OCI-LY7 (cell line): ENCODE data around the gene DGKQ. TPM values are rescaled to one million over a fixed set of nuclear protein-coding genes. Genes with fewer than 3 reads are reported as not detected.

Experiments
- BruUV-seq: library from RNA; stranded (reverse); fragments of 400-500 nt; replicated peaks from 2 replicates; lab custom pipeline; 2021; lab: Mats Ljungman, UMichigan
- CTCF ChIA-PET: fragments of 300-600 bp; sonication (Branson Sonifier 250); formaldehyde crosslinking; loops from one replicate; lab custom pipeline; 2022; ENCODE audit warnings: antibody characterized with exemption; ENCODE audit not compliant: unreplicated experiment; lab: Charles Lee
- POLR2A ChIA-PET: fragments of 300-600 bp; sonication (Branson Sonifier 250); formaldehyde crosslinking; loops from one replicate; lab custom pipeline; 2022; ENCODE audit warnings: antibody characterized with exemption; lab: Charles Lee
- DNase-seq: peaks from one replicate; pipeline ENCODE4 v3.0.0-alpha.2; 2015; ENCODE audit warnings: low spot score
- H2AFZ ChIP-seq: fragments of 200-600 bp; sonication (generic), shearing (Covaris generic); 2 replicates; pipeline ENCODE4 v1.6.1; 2014; ENCODE audit warnings: mild to moderate bottlenecking, antibody characterized with exemption, low read length, moderate library complexity
- H3K27ac ChIP-seq: fragments of 200-600 bp; sonication (generic); 2 replicates; pipeline ENCODE4 v1.5.1; 2014; ENCODE audit warnings: mixed run types, low read depth, mild to moderate bottlenecking, moderate library complexity, low read length, inconsistent platforms; ENCODE audit not compliant: poor library complexity, severe bottlenecking
- H3K36me3 ChIP-seq: fragments of 200-600 bp; sonication (generic); 2 replicates; pipeline ENCODE4 v1.6.1; 2014; ENCODE audit warnings: mild to moderate bottlenecking, antibody characterized with exemption, low read length, moderate library complexity, mixed read lengths; ENCODE audit not compliant: insufficient read depth
- H3K4me1 ChIP-seq: fragments of 200-600 bp; sonication (generic); 2 replicates; pipeline ENCODE4 v1.5.1; 2014; ENCODE audit warnings: mild to moderate bottlenecking, low read length; ENCODE audit not compliant: insufficient read depth, poor library complexity, severe bottlenecking
- H3K4me2 ChIP-seq: fragments of 200-600 bp; sonication (generic); 2 replicates; pipeline ENCODE4 v1.6.1; 2014; ENCODE audit warnings: mild to moderate bottlenecking, low read length
- H3K4me3 ChIP-seq: fragments of 200-600 bp; sonication (generic); 2 replicates; pipeline ENCODE4 v1.5.1; 2014; ENCODE audit warnings: mild to moderate bottlenecking, low read depth, low read length; ENCODE audit not compliant: poor library complexity, severe bottlenecking
- H3K79me2 ChIP-seq: fragments of 200-600 bp; sonication (generic); 2 replicates; pipeline ENCODE4 v1.6.1; 2016; ENCODE audit warnings: low read depth, mild to moderate bottlenecking, low read length, moderate library complexity, mixed read lengths; ENCODE audit not compliant: insufficient read depth
- H3K9me2 ChIP-seq: fragments of 200-600 bp; sonication (generic); 2 replicates; pipeline ENCODE4 v1.6.1; 2016; ENCODE audit warnings: mild to moderate bottlenecking, low read length, mixed read lengths; ENCODE audit not compliant: insufficient read depth
- H3K9me3 ChIP-seq: fragments of 200-600 bp; sonication (generic); 2 replicates; pipeline ENCODE4 v1.6.1; 2014; ENCODE audit warnings: mild to moderate bottlenecking, mixed run types, low read length, mixed read lengths
- H4K20me1 ChIP-seq: fragments of 200-600 bp; sonication (generic); 2 replicates; pipeline ENCODE4 v1.6.1; 2014; ENCODE audit warnings: mild to moderate bottlenecking, antibody characterized with exemption, low read length, moderate library complexity, mixed read lengths; ENCODE audit not compliant: insufficient read depth
- CTCF ChIP-seq: fragments of 200-600 bp; sonication (generic); conservative IDR thresholded peaks from 2 replicates; pipeline ENCODE4 v1.5.1; 2014; ENCODE audit warnings: mild to moderate bottlenecking, antibody characterized with exemption, low read length, moderate library complexity, mixed read lengths
- EZH2phosphoT487 ChIP-seq: fragments of 200-600 bp; sonication (generic); IDR thresholded peaks from 2 replicates; pipeline ENCODE4 v1.6.1; 2018; ENCODE audit warnings: low read depth, borderline replicate concordance, mild to moderate bottlenecking, mixed run types, antibody characterized with exemption, low read length, moderate library complexity, mixed read lengths
- intact Hi-C: fragments of 100-400 bp; cut with micrococcal nuclease; formaldehyde crosslinking; loops from one replicate; pipeline ENCODE4 v1.10.0; 2022; ENCODE audit not compliant: unreplicated experiment
- total RNA-seq, 2 experiments: library from RNA; depleted of rRNA in 1 of 2; stranded (reverse); fragments of >200 nt in 1 of 2; shearing (Covaris generic) in 1 of 2; gene quantifications; 2 replicates each; pipeline ENCODE4 v1.2.3, GENCODE V29; 2014 to 2022

Gene DGKQ
- total RNA-seq, 2 experiments from 2014 or later = 11.3 to 15.2 TPM

DNA sequence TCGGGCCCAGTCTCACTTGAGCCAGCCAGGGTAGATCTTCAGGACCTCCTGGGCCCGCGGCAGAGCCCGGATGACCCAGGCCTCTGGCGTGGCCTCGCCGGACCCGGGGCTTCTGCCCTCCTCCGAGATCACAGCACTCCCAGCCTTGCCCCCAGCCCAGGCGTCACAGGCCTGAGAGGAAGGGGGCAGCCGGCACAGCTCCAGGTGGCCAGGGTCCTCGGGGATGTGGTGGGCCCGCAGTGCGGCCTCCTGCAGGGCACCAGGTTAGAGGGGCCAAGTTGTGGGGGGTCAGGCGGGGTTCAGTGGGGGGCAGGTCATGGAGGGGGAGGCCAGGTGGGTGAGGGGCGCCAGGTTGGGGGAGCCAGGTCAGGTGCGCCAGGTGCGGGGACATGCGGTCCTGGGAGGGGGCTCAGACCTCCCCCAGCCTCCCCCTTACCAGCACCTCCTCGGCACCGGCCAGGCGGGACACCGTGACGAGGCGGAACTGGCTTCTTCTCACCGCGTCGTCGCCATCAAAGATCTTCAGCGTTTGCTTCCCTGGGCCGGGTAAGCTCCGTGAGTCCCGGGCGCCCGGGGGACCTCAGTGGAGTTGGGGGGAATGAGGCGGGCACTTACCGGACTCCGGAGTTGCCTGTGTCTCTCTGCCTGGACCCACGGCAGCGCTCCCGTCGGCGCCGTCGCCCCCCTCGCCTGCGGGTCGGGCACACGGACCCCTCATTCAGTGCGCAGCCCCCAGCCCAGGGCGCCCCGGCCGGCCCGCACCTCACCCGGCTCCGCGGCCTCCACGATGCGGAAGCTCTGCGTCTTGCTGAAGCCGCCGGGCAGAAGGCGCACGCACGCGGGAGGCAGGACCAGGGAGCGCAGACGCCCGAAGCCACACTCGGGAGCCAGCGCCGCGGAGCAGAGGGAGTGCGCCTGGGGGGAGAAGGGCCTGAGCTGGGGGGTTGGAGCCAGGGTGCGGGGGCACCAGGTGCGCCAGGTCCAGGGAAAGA is 6.0 kb downstream of the DGKQ start:
- no peaks in the 10 kb centered on the region for H4K20me1 ChIP-seq
- BruUV-seq = no TSS peak
- no peaks in the 10 kb centered on the region for H3K9me2 ChIP-seq
- H3K79me2 ChIP-seq = no peaks in the 10 kb centered on the region
- POLR2A ChIA-PET = no interaction called here
- no peak overlapping the region for H2AFZ ChIP-seq
- H3K4me1 ChIP-seq = peaks cover 3% of the 10 kb centered on the region
- DNase-seq = no peak
- H3K27ac ChIP-seq = no peak overlapping the region
- CTCF ChIA-PET = no interaction called here
- no peaks in the 10 kb centered on the region for H3K9me3 ChIP-seq
- intact Hi-C loops = no loop called here
- no peak overlapping the region for H3K4me2 ChIP-seq
- no peaks in the 10 kb centered on the region for H3K36me3 ChIP-seq
- TF ChIP-seq CTCF (no peak), EZH2phosphoT487 (no peak)
- no peak overlapping the region for H3K4me3 ChIP-seq

- no TSS peak for BruUV-seq
- Histone ChIP-seq H3K4me3 (no peak overlapping the region), H3K79me2 (no peaks in the 10 kb centered on the region), H4K20me1 (no peaks in the 10 kb centered on the region), H3K4me1 (no peaks in the 10 kb centered on the region), H2AFZ (no peak overlapping the region), H3K27ac (no peak overlapping the region), H3K4me2 (no peak overlapping the region), H3K36me3 (no peaks in the 10 kb centered on the region), H3K9me3 (no peaks in the 10 kb centered on the region), H3K9me2 (no peaks in the 10 kb centered on the region)
- ChIA-PET CTCF (no interaction called here), POLR2A (no interaction called here)
- intact Hi-C loops = no loop called here
- TF ChIP-seq CTCF (no peak), EZH2phosphoT487 (no peak)
- DNase-seq = no peak
Observed at GRCh38 chr4:966266-967112, 6.9 kb downstream of the DGKQ start.
